Hematopoietic multipotent progenitor cell treated with erythropoietin and hydrocortisone succinate and interleukin-3 and kit ligand, for 4 days (in vitro differentiated cells): ENCODE measurements around the gene PTPRD.

Source experiments
- DNase-seq: peaks from one replicate; pipeline ENCODE4 v3.0.0-alpha.2; 2015

PTPRD gene

DNA sequence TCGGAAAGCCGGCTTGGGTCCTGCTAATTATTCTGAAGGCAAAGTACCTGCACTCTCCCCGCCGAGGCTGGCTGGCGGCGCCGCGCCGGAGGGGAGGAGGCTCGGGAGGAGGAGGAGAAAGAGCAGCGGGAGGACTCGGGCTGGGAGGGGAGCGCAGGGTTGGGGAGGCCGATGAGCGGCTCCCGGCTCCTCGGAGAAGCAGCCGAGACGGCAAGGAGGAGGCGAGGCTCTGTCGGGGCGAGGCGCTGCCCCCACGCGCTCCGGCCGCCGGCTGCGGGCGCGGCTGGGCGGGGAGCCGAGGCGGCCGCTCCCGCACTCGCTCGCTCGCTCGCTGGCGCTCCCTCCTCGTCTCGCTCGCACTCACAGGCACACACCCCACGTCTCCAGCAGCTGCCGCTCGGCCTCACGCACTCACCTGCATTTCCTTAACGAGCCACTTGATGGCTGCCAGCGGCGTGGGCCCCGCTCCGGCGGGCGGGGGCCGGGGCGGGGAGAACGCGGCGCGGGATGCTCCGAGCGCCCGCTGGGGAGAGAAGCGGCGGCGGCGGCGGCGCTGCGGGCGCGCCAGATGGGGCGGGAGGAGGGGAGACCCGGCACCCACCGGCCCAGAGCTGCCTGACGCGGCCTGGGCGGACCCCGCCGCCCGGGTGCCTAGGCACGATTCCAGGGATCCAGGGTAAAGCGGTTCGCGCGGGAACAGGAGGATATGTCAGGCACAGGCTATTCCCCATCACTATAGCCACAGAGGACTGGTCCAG is at the start of gene PTPRD:
TSS of gene PTPRD (minus strand) at position 362 of the 758 bp plus-strand sequence.
- peak; percentile 64 for DNase-seq

DNA sequence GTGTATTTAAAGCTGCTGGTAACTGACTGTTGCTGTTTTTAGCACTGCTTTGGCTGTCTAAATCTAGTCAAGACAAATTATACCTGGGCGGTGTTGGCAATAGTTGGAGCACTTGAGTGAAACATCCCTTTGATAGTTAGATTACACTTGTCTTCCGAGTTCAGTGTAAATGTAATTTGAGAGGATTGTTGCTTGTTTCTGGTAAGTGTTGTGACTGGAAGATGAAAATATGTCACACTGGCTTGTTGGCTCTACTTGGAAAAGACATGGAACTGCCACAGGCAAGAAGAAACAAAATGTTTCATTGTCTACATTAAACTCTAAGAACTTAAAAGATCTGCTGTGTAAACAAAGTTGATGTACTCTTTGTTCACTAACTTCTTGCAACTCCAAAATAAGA is 49.2 kb upstream of the PTPRD start:
- DNase-seq, result no peak

DNA sequence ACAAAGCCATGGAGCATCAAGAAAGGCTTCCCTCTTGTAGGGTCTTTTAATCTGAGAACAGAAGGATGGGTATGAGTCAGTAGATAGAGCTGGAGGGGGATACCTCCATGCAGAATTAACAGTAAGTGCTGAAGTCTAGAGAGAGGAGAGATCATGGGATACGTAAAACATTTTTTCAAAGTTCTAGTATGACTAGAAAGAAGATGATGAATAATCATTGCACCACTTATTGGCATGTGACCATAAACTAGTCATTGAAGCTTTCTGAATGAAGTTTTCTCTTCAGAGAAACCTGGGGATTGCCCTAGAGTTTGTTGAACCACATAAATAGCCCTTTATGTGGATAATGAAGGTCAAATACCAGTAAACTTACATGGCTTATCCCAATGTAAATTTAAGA is 48.6 kb upstream of the PTPRD start:
- DNase-seq, result no peak

DNA sequence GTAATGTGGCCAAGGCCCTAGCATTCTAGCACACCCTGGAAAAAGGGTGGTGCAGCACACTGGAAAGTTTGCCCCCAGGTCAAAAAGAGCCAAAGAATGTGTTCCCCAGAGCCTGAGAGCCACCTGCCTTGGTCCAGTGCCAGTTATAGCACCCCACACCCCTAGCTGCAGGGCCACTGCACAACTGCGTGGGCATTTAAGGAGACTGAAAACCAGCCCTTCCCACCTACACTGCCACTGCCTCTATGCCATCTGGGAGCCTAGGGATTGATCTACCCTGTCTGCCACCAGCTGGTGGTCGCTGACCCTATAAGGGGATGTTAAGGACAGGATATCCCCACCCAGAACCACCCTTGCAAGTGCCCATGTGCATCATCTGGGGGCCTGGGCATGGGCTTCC is 38.2 kb upstream of the PTPRD start:
- DNase-seq, result no peak

DNA sequence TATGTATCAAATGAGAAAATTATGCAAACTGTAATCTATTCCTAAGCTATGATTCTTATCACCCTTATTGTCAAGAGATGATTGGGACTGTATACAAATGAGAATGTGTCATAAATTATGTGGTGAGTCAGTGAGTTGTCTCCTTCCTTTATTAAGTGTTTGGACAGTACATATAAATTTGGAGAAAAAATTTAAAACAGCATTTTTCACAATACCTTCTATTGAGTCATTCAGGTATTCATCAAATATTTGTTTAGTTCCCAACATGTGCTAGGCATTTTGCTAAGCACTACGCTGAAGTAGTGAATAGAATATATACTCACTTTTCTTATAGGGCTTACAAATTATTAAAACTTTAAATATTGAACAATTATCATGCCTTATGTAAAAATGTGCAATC is 36.3 kb upstream of the PTPRD start:
- DNase-seq, result no peak

DNA sequence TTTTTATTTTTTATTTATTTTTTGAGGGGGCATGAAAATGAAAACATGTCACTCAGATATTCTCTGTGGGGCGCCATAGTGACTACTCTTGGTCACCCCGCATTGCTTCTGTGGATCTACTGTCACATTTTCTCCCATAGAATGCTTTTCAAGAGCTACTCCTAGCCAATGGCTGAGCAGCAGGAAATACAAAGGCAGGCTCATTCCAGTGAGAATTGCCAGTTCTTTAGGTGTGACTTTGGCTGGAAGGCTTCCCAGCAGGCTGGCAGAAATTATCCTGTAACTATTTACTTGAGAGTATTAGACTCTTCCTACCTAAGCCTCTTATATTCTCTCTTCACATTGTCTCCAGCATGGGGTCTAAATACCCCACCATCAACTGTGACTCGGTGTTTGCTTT is 21.0 kb upstream of the PTPRD start:
- DNase-seq, result no peak

DNA sequence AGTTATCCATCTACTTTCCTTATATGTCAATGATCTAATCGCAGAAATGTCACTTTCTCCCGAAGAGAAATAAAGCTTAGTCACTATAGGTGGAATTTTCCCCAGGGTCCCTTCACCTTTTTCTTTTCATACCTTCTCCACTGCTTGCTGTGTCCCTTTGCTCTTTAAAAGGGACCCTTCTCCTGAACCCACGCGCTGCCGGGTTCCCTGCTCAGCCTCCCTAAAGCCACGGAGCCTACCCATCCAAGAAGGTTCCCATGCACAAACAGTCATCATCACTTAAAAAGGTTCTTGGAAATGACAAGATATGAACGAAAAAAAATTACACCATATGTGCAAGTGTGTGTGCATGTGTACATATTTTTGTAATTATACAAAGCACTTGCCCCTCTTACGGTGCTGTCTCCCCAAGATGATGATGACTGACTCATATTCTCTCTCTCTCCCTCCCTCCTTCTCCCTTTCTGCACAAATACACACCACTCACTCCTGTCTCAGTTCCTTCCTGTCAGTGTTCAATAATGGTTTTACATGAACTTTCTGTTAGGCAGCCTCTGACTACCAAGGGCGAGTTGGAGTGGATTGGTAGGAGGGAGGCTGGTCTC is 1.5 kb upstream of the PTPRD start:
- DNase-seq, result no peak

DNA sequence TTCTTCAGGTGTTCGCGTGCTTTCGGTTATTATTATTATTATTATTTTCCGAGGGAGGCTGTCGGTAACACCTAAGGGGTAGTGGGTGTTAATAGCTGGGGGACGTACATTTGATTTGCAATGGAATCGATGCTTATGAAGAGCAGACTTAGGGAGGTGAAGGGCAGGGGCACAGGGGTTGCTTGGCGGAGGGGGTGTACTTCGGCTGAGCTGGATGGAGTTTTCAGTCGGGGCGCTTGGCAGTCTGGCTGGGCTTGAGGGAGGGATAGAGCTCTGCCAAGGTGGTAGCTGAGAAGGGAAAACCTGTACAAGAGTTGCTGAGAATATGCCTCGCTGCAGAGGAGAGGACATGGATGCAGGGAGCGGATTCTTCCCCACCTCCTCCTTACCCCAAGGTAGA is 617 bp upstream of the PTPRD start:
- no peak for DNase-seq

DNA sequence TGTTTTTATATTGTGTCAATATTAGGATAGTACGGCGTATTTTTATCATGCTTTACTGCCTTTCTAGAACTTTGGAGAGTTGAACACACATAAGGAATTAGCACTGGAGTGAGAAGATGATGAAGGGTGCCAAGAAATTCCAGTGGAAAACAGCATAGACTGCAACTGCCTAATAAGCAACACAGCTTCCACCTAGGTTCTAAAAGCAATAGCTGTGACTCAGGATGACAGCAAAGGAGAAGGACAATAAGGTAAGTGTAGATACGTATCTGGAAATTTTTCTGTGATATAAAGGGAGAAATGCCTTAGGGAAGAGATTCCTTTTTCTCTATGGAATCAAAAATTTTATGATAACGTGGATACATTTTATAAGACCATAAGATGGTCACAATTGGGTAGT is 7.4 kb downstream of the PTPRD start:
- no peak for DNase-seq

DNA sequence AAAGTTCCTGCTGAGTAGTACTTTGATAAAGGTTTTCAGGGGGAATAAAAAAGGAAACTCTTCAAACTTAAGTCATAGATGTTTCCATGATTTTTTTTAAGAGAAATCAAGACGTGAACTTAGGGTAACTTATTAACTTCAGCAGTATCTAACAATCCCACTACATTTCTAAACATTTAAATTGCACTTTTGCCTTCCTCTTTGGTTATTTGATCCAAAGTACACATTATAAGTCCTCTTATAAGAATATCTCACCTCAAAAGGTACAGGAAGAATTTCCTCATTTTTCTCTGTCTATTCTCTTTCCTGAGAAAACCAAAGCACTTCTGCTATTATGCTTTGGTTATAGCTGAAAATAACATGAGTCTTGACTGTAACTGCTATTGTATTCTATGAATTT is 7.9 kb downstream of the PTPRD start:
- no peak for DNase-seq

DNA sequence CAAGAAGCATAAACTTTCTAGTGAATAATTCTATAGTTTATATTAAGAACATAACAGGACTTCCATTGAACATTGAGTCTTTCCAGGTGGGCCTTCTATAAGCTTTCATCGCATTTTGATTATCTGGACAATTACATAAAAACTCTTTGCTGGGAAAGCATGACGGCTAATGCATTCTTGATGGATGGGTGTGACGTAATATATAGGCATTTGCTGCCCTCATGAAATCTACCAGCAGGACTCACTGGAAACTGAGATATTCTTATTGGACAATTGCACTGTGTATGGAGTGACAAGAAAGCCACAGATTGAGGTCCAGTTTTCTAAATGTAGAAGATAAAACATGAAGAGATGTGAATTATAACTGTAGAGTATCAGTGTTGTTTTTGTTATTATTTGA is 15.0 kb downstream of the PTPRD start:
- DNase-seq, result no peak

DNA sequence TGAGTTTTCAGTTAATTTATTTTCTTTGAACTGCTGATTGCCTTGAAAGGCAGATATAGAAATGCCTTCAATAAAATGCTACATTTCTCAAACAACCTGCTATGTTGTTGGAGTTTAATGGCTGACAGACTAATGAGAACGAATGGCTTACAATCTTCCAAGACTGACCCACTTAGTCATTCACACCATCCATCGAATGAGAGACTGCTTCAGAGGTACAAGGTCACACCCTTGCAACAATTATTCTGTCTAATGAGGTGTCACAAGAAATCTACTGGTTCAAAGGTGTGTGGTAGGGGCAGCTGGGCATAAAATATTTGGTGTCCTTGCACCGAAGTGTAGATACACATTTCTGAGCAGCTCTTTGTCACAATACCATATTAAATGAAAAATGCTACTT is 18.3 kb downstream of the PTPRD start:
- DNase-seq, result no peak

DNA sequence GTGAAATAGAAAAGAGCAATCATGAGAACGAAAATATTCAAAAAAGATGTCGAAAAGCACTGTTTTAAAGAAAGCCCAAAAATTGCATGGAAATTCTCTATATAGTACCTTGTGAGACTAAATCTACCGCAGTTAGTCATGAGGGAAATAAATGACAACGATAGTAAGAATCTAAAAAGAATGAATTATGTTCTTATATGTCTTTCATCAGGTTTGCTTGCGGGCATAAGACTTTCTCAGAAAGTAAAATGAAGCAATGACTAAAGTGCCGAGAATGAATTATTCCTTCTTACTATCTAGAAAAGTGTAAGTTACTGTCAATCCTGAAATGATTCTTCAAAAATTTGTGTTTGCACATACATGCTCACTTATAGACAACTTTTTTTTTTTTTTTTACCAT is 26.4 kb downstream of the PTPRD start:
- DNase-seq, result no peak

DNA sequence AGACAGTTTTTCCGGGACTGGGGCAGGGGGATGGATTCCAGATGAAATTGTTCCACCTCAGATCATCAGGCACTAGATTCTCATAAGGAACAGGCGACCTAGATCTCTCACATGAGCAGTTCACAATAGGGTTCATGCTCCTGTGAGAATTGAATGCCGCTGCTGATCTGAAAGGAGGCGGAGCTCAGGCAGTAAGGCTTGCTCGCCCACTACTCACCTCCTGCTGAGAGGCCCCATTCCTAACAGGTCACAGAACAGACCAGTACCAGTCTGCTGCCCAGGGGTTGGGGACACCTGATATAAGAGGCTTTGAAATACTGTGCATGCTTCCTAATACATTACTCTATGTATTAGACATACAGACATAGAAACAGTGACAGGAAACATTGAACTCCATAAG is 41.1 kb downstream of the PTPRD start:
- no peak for DNase-seq

DNA sequence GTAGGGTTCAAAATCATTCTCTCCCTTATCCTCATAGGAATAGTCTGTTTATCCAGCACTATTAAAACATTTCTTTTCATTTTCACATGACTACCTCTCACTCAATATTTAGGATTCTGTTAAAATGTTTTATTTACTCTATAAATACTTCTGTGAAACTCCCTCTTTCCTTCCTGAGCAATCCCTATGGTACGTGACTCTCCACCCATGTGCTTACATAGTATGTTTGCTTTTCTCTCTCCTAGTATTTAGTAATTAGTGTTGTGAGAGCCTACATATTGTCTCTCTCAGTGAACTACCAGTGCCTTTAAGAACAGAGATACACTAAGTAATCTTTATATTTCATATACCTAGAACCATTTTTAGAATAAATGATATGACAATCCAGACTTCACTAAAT is 46.0 kb downstream of the PTPRD start:
- DNase-seq, result no peak

DNA sequence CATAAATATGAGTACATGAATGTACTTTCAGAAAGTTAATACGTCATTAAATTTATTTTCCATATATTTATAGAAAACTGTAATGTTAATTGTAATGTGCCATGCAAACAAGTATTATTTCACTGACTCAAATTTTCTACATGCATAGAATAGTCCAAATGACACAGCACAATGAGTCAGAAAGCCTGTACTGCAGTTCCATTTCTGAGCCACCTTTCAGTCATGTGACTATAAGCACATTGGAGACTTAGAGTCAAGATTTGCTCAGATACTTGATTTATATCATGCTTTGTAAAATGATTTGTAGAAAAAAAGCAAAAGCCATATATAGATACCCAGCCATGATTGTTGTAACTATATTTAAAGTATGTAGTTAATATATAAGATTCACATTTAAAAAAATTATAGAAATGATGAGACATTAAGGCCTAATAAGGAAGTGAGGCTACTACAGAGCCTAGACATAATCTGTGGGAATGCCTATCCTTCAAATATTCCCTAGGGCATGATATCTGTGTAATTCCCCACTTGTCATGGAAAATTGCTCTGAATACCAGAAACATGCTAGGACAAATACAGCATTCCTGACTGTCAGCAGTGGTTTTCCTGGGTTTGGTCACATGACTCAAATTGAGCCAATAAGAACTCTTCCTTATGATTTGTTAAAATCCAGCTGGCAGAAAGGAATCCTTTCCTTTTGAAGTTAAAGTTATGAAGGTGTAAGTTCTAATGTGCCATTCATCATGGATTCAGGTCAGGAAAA is 50.0 kb downstream of the PTPRD start:
- no peak for DNase-seq

DNA sequence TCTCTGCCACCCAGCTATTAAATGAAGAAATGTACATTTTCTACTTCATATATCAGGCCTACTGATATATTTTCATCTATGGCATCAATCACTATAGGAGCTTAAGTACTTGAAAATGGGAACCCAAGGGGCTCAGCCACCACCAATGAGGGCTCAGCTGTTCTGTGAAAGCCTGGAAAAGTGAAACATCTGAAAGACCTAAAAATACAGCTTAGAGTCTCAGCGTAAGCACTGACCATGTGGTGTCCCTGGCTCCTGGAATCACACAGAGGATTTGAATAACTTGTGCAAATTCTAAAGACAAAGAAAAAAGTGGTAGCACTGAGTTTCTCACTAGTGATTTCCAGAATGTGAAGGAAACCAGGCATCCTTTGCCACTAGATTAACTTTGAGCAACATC is 64.5 kb downstream of the PTPRD start:
- no peak for DNase-seq

DNA sequence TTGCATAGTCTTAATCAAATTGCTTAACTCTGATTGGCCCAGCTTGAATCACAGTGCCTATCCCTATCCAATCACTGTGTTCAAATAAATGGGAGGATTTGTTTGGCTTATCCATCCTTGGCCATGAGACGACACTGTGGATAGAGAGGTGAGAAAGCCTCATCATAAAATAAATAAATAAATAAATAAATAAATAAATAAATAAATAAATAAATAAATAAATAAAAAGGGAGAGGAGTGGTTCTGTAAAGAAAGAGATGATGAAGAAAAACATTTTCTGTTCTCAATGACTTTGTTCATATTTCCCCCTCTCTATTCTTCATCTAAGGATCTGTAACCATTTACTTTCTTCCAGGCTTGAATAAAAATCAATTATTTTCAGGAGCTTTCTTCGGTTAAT is 74.7 kb downstream of the PTPRD start:
- DNase-seq, result no peak

DNA sequence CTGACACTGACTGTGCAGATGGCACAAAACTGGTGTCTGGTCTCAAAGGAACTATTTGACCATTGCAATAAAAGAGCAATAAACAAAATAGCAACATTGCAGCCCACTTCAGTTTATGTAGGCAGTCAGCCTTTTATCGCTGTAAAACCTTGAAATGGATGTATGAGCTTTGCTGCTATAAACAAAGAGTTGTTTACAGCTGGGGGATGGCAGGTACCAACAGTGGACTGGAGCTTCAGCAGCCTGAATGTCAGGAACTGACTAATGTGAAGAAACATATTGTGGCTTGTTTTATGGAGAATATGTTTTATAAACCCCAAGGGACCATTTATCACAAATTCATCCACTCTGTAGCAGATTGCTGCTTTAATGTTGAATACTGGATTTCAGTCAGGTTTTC is 78.0 kb downstream of the PTPRD start:
- no peak for DNase-seq

DNA sequence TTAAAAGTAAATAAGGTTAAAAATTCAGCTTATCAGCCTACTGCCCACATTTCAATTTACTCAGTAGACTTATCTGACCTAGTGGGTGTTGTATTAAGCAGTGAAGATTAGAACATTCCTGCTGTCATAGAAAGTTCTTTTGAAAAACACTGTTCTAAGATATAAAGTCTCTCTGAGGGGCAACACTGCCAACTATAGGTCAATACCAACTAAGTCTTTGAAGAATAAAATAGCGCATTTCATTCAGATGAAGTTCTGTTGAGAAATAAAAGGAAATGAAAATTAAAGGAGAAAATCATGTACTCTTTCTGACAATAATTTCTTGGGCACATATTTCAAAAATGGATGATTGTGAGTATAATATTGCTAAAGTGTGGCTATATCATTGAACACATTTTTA is 86.8 kb downstream of the PTPRD start:
- DNase-seq, result peak; percentile 1

DNA sequence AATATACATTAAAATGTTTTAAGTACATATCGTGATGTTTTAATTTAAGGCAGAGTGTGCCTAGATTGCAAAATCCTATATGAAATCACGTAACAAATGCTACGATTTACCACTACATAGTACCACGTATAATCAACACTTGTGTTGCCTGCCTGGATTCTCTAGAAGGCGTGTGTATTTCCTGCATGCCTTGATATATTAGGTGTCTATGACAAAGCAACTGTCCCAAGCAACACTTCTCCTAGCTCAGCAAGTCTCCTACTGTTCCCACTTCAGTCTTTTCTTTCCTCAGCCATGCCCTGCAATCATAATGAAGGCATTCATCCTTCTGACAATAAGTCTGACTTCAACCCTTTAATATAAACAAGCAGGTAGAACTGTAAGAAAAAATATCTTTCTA is 89.6 kb downstream of the PTPRD start:
- no peak for DNase-seq

DNA sequence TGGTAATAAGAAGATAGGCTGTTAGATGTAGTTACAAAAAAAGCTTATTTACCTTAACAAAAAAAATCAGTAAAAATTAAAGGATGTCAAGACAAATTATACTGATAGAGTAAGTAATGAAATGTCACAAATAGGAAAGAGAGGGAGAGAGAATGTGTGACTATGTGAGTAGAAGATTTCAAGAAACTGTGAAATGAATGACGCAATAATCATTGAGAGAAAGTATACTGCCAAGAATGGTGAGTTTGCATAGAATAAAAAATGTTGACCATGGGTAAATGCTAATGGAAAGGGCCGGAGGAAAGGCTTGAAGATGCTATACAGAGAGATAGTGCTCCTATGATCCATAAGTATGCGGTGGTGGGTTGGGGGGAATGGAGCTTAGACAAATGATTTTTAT is 100.7 kb downstream of the PTPRD start:
- no peak for DNase-seq

DNA sequence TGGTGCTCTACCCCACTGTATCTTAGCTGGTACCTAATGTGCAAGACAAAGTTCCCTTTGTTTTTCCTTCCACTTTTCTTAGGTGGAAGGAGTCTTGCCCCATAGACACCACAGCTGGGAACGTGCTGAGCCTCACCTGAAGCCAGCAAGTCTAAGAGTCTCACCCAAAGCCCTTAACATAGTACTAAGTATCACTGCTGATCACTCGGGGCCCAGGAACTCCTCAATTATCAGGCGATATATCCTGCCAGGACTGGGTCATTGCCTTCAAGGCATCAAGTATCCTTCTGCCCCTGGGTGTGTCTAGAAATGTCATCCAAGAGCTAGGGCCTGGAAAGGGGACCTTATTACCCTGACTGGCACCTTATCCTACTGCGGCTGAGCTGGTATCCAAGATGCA is 123.9 kb downstream of the PTPRD start:
- no peak for DNase-seq

DNA sequence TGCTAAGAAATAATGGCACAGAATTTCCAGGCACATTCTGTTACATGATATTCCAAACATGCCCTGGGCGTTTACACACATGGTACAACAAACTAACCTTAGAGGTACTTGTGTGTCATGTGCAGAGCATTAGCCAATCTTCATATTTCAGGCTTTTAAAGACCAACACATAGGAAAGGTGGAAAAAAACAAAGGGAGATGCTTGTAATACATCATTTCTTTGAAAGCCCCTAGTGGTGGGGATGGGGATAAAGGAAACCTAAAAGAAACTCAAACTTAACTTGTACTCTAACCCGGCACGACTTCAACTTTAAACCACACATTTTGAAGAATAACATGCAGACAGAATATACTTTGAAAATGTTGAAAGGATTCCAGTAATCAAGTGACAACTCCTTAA is 133.6 kb downstream of the PTPRD start:
- DNase-seq, result peak; percentile 39
